GM18907 (cell line): ENCODE results near the gene FAM3D.
"Not testable (repeated sequence)": the region's sequence is repeated elsewhere in the genome, so short reads cannot be mapped to it uniquely, and the experiment has no call there.

Experiments
- ATAC-seq: cut with Tn5 transposase; IDR thresholded peaks from one replicate; pipeline ENCODE4 v1.9.1; 2021; ENCODE audit warnings: mild to moderate bottlenecking, moderate library complexity; ENCODE audit not compliant: unreplicated experiment

The FAM3D gene

GRCh38 chr3:58666683-58667082 lies at the start of gene FAM3D:
TSS of gene FAM3D (minus strand) at chr3:58666774. CDS start at chr3:58655563, 11,211 bp downstream.
- ATAC-seq, result no peak

- ATAC-seq, result no peak
Measured at GRCh38 chr3:58713715-58714401, 47.3 kb upstream of the FAM3D start.

GRCh38 chr3:58711871-58712270 lies 45.3 kb upstream of the FAM3D start:
- ATAC-seq, result no peak

- ATAC-seq, result not testable (repeated sequence)
Measured at GRCh38 chr3:58708983-58709382, 42.4 kb upstream of the FAM3D start.

GRCh38 chr3:58708116-58708791 lies 41.7 kb upstream of the FAM3D start:
- ATAC-seq, result no peak

GRCh38 chr3:58707390-58707930 lies 40.9 kb upstream of the FAM3D start:
- ATAC-seq, result no peak

- ATAC-seq, result no peak
Measured at GRCh38 chr3:58706395-58707167, 40.0 kb upstream of the FAM3D start.

- ATAC-seq, result peak; percentile 54
Measured at GRCh38 chr3:58704745-58705144, 38.2 kb upstream of the FAM3D start.

- ATAC-seq, result not testable (repeated sequence)
Measured at GRCh38 chr3:58704304-58704703, 37.7 kb upstream of the FAM3D start.

GRCh38 chr3:58698246-58698645 lies 31.7 kb upstream of the FAM3D start:
- ATAC-seq, result no peak

GRCh38 chr3:58697561-58697960 lies 31.0 kb upstream of the FAM3D start:
- peak; percentile 68 for ATAC-seq

GRCh38 chr3:58696813-58697212 lies 30.2 kb upstream of the FAM3D start:
- ATAC-seq, result not testable (repeated sequence)

- no peak for ATAC-seq
Measured at GRCh38 chr3:58696093-58696492, 29.5 kb upstream of the FAM3D start.

- ATAC-seq, result not testable (repeated sequence)
Measured at GRCh38 chr3:58695284-58695683, 28.7 kb upstream of the FAM3D start.

- peak; percentile 83 for ATAC-seq
Measured at GRCh38 chr3:58693940-58694850, 27.6 kb upstream of the FAM3D start.

- ATAC-seq, result no peak
Measured at GRCh38 chr3:58692484-58692883, 25.9 kb upstream of the FAM3D start.

GRCh38 chr3:58691997-58692396 lies 25.4 kb upstream of the FAM3D start:
- ATAC-seq, result no peak

- ATAC-seq, result no peak
Measured at GRCh38 chr3:58690490-58690889, 23.9 kb upstream of the FAM3D start.

- no peak for ATAC-seq
Measured at GRCh38 chr3:58688574-58688973, 22.0 kb upstream of the FAM3D start.

- no peak for ATAC-seq
Measured at GRCh38 chr3:58686847-58687246, 20.3 kb upstream of the FAM3D start.
